OCI-LY7 (cell line): ENCODE results near the gene ENTPD1.
"Not testable (repeated sequence)": the region's sequence is repeated elsewhere in the genome, so short reads cannot be mapped to it uniquely, and the experiment has no call there.

Experiments used
- CTCF ChIP-seq: fragments of 200-600 bp; sonication (generic); conservative IDR thresholded peaks from 2 replicates; pipeline ENCODE4 v1.5.1; 2014; ENCODE audit warnings: mild to moderate bottlenecking, antibody characterized with exemption, low read length, moderate library complexity, mixed read lengths
- EZH2phosphoT487 ChIP-seq: fragments of 200-600 bp; sonication (generic); IDR thresholded peaks from 2 replicates; pipeline ENCODE4 v1.6.1; 2018; ENCODE audit warnings: low read depth, borderline replicate concordance, mild to moderate bottlenecking, mixed run types, antibody characterized with exemption, low read length, moderate library complexity, mixed read lengths

GRCh38 chr10:95808705-95809308, 52.8 kb downstream of the ENTPD1 start:
- TF ChIP-seq CTCF, EZH2phosphoT487: not testable (repeated sequence)
